Measurements from ENCODE around the gene MAJIN. TPM values are rescaled to one million over a fixed set of nuclear protein-coding genes. Genes with fewer than 3 reads are reported as not detected.

The MAJIN gene
- total RNA-seq, 5 donors from 2014 or later (not counting 1 experiment from before 2014, with no cell fraction given), result 0.44 to 1.8 (median 0.82) TPM; not detected in 1

DNA sequence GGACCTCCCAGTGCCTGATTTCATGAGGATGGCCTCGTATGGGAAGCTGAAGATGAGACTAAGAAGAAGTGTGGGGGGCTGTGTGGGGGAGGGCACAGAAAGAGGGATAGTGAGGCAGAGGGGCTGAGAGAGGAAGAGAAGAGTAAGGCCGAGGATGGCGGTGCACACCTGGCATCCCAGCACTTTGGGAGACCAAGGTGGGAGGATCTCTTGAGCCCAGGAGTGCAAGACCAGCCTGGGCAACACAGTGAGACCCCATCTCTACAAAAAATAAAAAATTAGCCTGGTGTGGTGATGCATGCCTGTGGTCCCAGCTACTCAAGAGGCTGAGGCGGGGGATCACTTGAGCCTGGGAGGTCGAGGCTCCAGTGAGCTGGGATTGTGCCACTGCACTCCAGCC, 80.0 kb downstream of the MAJIN start:
- ChIA-PET POLR2A (no interaction called here), CTCF (interaction anchor here (0.6 to 1.0 kb wide), 2 partner anchors 44 to 48 kb away, joined by 3 to 4 read pairs; no protein-coding TSS in a partner anchor)
- H3K36me3 Mint-ChIP-seq, result peaks cover 7% of the 10 kb centered on the region
- no peak overlapping the region for H3K4me3 Mint-ChIP-seq
- Histone ChIP-seq H3K27ac (ENCODE audit: low read length) (no peak overlapping the region), H3K36me3 (ENCODE audit: control insufficient read depth in 2 of 2, extremely low read depth in 1 of 2, insufficient read depth in 1 of 2, low read length in 1 of 2) (peaks cover 12 to 13% of the 10 kb centered on the region in 2 donors), H3K27me3 (replicated peaks in 1 of 2; ENCODE audit: control insufficient read depth in 2 of 2, extremely low read depth in 1 of 2, insufficient read depth in 2 of 2, low read length in 1 of 2) (no peaks in the 10 kb centered on the region), H3K9me3 (no peaks in the 10 kb centered on the region), H3K4me1 (ENCODE audit: control insufficient read depth in 1 of 2, extremely low read depth in 1 of 2, insufficient read depth in 2 of 2, low read length in 2 of 2) (peaks cover 10 to 26% of the 10 kb centered on the region in 2 experiments), H3K4me3 (ENCODE audit: control insufficient read depth in 1 of 2, extremely low read depth in 1 of 2, low read length in 1 of 2) (no peak overlapping the region)
- 77% methylated on average over 5 of the region's 5 CpGs for whole genome bisulfite sequencing (ENCODE audit: insufficient coverage)
- ATAC-seq (replicated peaks in 1 of 4), result no peak
- H3K9me3 Mint-ChIP-seq, result no peaks in the 10 kb centered on the region
- H3K4me1 Mint-ChIP-seq, result peaks cover 10 to 13% (median 13%) of the 10 kb centered on the region in 3 donors
- no peaks in the 10 kb centered on the region for H3K27me3 Mint-ChIP-seq
- no peak for DNase-seq
- no peak overlapping the region for H3K27ac Mint-ChIP-seq

- WGBS (ENCODE audit: insufficient coverage), result 95% methylated on average over 25 of the region's 25 CpGs
- H3K27me3 Mint-ChIP-seq, result no peaks in the 10 kb centered on the region
- no peak overlapping the region for H3K27ac Mint-ChIP-seq
- Histone ChIP-seq H3K36me3 (ENCODE audit: control insufficient read depth in 2 of 2, extremely low read depth in 1 of 2, insufficient read depth in 1 of 2, low read length in 1 of 2) (peaks cover 7% of the 10 kb centered on the region in 2 donors), H3K27ac (ENCODE audit: low read length) (no peak overlapping the region), H3K4me3 (ENCODE audit: control insufficient read depth in 1 of 2, extremely low read depth in 1 of 2, low read length in 1 of 2) (no peak overlapping the region), H3K9me3 (no peaks in the 10 kb centered on the region), H3K4me1 (ENCODE audit: control insufficient read depth in 1 of 2, extremely low read depth in 1 of 2, insufficient read depth in 2 of 2, low read length in 2 of 2) (peaks cover 10 to 26% of the 10 kb centered on the region in 2 experiments), H3K27me3 (replicated peaks in 1 of 2; ENCODE audit: control insufficient read depth in 2 of 2, extremely low read depth in 1 of 2, insufficient read depth in 2 of 2, low read length in 1 of 2) (no peaks in the 10 kb centered on the region)
- ChIA-PET CTCF (interaction anchor here (0.6 to 1.4 kb wide), 4 partner anchors 43 to 47 kb away, joined by 3 to 5 read pairs (median 4); no protein-coding TSS in a partner anchor), POLR2A (interaction anchor here in 1 of 2 donors (0.5 kb wide), 1 partner anchor 48 kb away, joined by 3 read pairs; no protein-coding TSS in a partner anchor)
- no peak for ATAC-seq (replicated peaks in 1 of 4)
- peaks cover 7% of the 10 kb centered on the region for H3K36me3 Mint-ChIP-seq
- no peak overlapping the region for H3K4me3 Mint-ChIP-seq
- H3K4me1 Mint-ChIP-seq, result peaks cover 10 to 14% (median 13%) of the 10 kb centered on the region in 3 donors
- no peak for DNase-seq
- no peaks in the 10 kb centered on the region for H3K9me3 Mint-ChIP-seq
Observed at GRCh38 chr11:64891215-64891848, 80.6 kb downstream of the MAJIN start.

- H3K4me3 ChIP-seq (ENCODE audit: control insufficient read depth in 1 of 2, extremely low read depth in 1 of 2, low read length in 1 of 2), result no peak overlapping the region
- 100% methylated on average over 7 of the region's 7 CpGs for WGBS (ENCODE audit: insufficient coverage)
- Mint-ChIP-seq H3K4me1 (peaks cover 17 to 22% (median 20%) of the 10 kb centered on the region in 3 donors), H3K27ac (peak overlapping the region in 1 of 2 donors; percentile 57), H3K27me3 (no peaks in the 10 kb centered on the region), H3K36me3 (peaks cover under 1% of the 10 kb centered on the region), H3K4me3 (no peak overlapping the region), H3K9me3 (no peaks in the 10 kb centered on the region)
- H3K9me3 ChIP-seq, result no peaks in the 10 kb centered on the region
- POLR2A ChIA-PET, result interaction anchor here in 1 of 2 donors (0.5 to 0.6 kb wide), 2 partner anchors 34 to 47 kb away, joined by 3 to 4 read pairs; no protein-coding TSS in a partner anchor
- peaks cover 13 to 27% of the 10 kb centered on the region in 2 experiments for H3K4me1 ChIP-seq (ENCODE audit: control insufficient read depth in 1 of 2, extremely low read depth in 1 of 2, insufficient read depth in 2 of 2, low read length in 2 of 2)
- DNase-seq (no peak), ATAC-seq (replicated peaks in 1 of 4) (no peak)
- H3K27ac ChIP-seq (ENCODE audit: low read length), result no peak overlapping the region
- no peaks in the 10 kb centered on the region for H3K27me3 ChIP-seq (replicated peaks in 1 of 2; ENCODE audit: control insufficient read depth in 2 of 2, extremely low read depth in 1 of 2, insufficient read depth in 2 of 2, low read length in 1 of 2)
- H3K36me3 ChIP-seq (ENCODE audit: control insufficient read depth in 2 of 2, extremely low read depth in 1 of 2, insufficient read depth in 1 of 2, low read length in 1 of 2), result peaks cover 4 to 5% of the 10 kb centered on the region in 2 donors
- CTCF ChIA-PET, result interaction anchor here (1.3 to 1.4 kb wide), 2 partner anchors 42 to 43 kb away, joined by 5 read pairs; no protein-coding TSS in a partner anchor
Observed at GRCh38 chr11:64890522-64890939, 81.4 kb downstream of the MAJIN start.

GRCh38 chr11:64888729-64889511, 83.0 kb downstream of the MAJIN start:
- H3K36me3 Mint-ChIP-seq, result no peaks in the 10 kb centered on the region
- no peak overlapping the region for H3K27ac Mint-ChIP-seq
- Histone ChIP-seq H3K4me1 (ENCODE audit: control insufficient read depth in 1 of 2, extremely low read depth in 1 of 2, insufficient read depth in 2 of 2, low read length in 2 of 2) (peaks cover 16 to 30% of the 10 kb centered on the region in 2 experiments), H3K36me3 (ENCODE audit: control insufficient read depth in 2 of 2, extremely low read depth in 1 of 2, insufficient read depth in 1 of 2, low read length in 1 of 2) (peaks cover 0 to 5% of the 10 kb centered on the region in 2 donors), H3K27ac (ENCODE audit: low read length) (no peak overlapping the region), H3K9me3 (no peaks in the 10 kb centered on the region), H3K4me3 (ENCODE audit: control insufficient read depth in 1 of 2, extremely low read depth in 1 of 2, low read length in 1 of 2) (no peak overlapping the region), H3K27me3 (replicated peaks in 1 of 2; ENCODE audit: control insufficient read depth in 2 of 2, extremely low read depth in 1 of 2, insufficient read depth in 2 of 2, low read length in 1 of 2) (no peaks in the 10 kb centered on the region)
- WGBS (ENCODE audit: insufficient coverage), result 89% methylated on average over 8 of the region's 9 CpGs
- H3K4me3 Mint-ChIP-seq, result no peak overlapping the region
- ChIA-PET POLR2A (no interaction called here), CTCF (interaction anchor here in 1 of 2 donors (1.3 to 1.4 kb wide), 2 partner anchors 10 to 38 kb away, joined by 4 to 5 read pairs; partner anchors contain the start of gene EHD1)
- H3K4me1 Mint-ChIP-seq, result peaks cover 24 to 32% (median 29%) of the 10 kb centered on the region in 3 donors
- DNase-seq (no peak), ATAC-seq (replicated peaks in 1 of 4) (no peak)
- H3K9me3 Mint-ChIP-seq, result no peaks in the 10 kb centered on the region
- no peaks in the 10 kb centered on the region for H3K27me3 Mint-ChIP-seq

DNA sequence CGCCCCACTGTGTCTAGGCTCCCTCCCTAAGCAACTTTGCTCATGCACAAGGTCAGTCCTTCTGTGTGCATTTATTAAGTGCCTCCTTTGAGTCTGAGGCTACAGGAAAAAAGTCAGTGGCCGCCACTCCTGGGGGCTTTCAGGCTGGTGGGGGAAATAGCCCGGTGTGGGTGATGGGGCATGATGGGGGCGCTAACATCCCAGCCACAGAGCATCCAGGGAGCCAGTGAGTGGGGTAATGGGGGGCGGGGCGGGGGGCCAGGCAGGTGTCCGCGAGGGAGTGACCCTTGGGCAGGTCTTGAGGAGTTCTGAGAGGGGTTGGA, 83.5 kb downstream of the MAJIN start:
- Mint-ChIP-seq H3K4me1 (peaks cover 24 to 33% (median 32%) of the 10 kb centered on the region in 3 donors), H3K36me3 (no peaks in the 10 kb centered on the region), H3K27ac (peak overlapping the region; percentile 79 to 88), H3K4me3 (peak overlapping the region; percentile 59 to 76 (median 73)), H3K27me3 (no peaks in the 10 kb centered on the region), H3K9me3 (no peaks in the 10 kb centered on the region)
- ATAC-seq (replicated peaks in 1 of 4) (no peak), DNase-seq (no peak)
- peak overlapping the region; percentile 11 to 23 for H3K4me3 ChIP-seq (ENCODE audit: control insufficient read depth in 1 of 2, extremely low read depth in 1 of 2, low read length in 1 of 2)
- H3K27me3 ChIP-seq (replicated peaks in 1 of 2; ENCODE audit: control insufficient read depth in 2 of 2, extremely low read depth in 1 of 2, insufficient read depth in 2 of 2, low read length in 1 of 2), result no peaks in the 10 kb centered on the region
- ChIA-PET POLR2A (no interaction called here), CTCF (interaction anchor here (0.5 to 1.6 kb wide), 11 partner anchors 10 to 45 kb away, joined by 3 to 11 read pairs (median 3); partner anchors contain the start of genes CDC42BPG (in 1 of the 2) and EHD1 (in 1 of the 2))
- H3K36me3 ChIP-seq (ENCODE audit: control insufficient read depth in 2 of 2, extremely low read depth in 1 of 2, insufficient read depth in 1 of 2, low read length in 1 of 2), result peaks cover 0 to 5% of the 10 kb centered on the region in 2 donors
- H3K27ac ChIP-seq (ENCODE audit: low read length), result peak overlapping the region; percentile 24
- H3K4me1 ChIP-seq (ENCODE audit: control insufficient read depth in 1 of 2, extremely low read depth in 1 of 2, insufficient read depth in 2 of 2, low read length in 2 of 2), result peaks cover 15 to 34% of the 10 kb centered on the region in 2 experiments
- WGBS (ENCODE audit: insufficient coverage), result 66% methylated on average over 6 of the region's 8 CpGs
- no peaks in the 10 kb centered on the region for H3K9me3 ChIP-seq

Measured in T-cell (primary cell).